Mucosa of rectum (tissue), 2 donors: ENCODE data around the gene RCSD1.

Experiments
- H3K27ac ChIP-seq, 2 donors: one replicate each; pipeline ENCODE4 v1.7.0; 2013; ENCODE audit warnings: inconsistent platforms in 2 of 2, low read depth in 2 of 2, low read length in 2 of 2
- H3K27me3 ChIP-seq, 2 donors: one replicate each; pipeline ENCODE4 v1.7.0; 2013; ENCODE audit warnings: low read length in 2 of 2; ENCODE audit not compliant: control insufficient read depth in 2 of 2, insufficient read depth in 2 of 2
- H3K36me3 ChIP-seq, 2 donors: one replicate each; pipeline ENCODE4 v1.7.0; 2013; ENCODE audit warnings: low read length in 2 of 2; ENCODE audit not compliant: control insufficient read depth in 2 of 2, insufficient read depth in 2 of 2
- H3K4me1 ChIP-seq, 2 donors: one replicate each; pipeline ENCODE4 v1.7.0; 2013; ENCODE audit warnings: low read length in 2 of 2, mild to moderate bottlenecking in 1 of 2; ENCODE audit not compliant: control insufficient read depth in 2 of 2, insufficient read depth in 2 of 2
- H3K4me3 ChIP-seq, 2 donors: one replicate each; pipeline ENCODE4 v1.7.0; 2013; ENCODE audit warnings: low read length in 2 of 2
- H3K9ac ChIP-seq, 2 donors: one replicate each; pipeline ENCODE4 v1.7.0; 2013; ENCODE audit warnings: low read length in 2 of 2, low read depth in 1 of 2, mild to moderate bottlenecking in 1 of 2
- H3K9me3 ChIP-seq, 2 donors: one replicate each; pipeline ENCODE4 v1.7.0; 2013; ENCODE audit warnings: low read length in 2 of 2; ENCODE audit not compliant: control insufficient read depth in 2 of 2
- donor health status: healthy.
- donor health status: Normal muscosa, but diverticular disease.

RCSD1 gene

GRCh38 chr1:167747988-167748387 lies 118.0 kb downstream of the RCSD1 start:
- no peak overlapping the region for H3K4me3 ChIP-seq
- H3K9ac ChIP-seq: no peak overlapping the region
- H3K9me3 ChIP-seq: no peaks in the 10 kb centered on the region
- peaks cover 8 to 10% of the 10 kb centered on the region in 2 donors for H3K4me1 ChIP-seq
- H3K27me3 ChIP-seq: no peaks in the 10 kb centered on the region
- H3K27ac ChIP-seq: no peak overlapping the region
- H3K36me3 ChIP-seq: no peaks in the 10 kb centered on the region

GRCh38 chr1:167748906-167749305 lies 118.9 kb downstream of the RCSD1 start:
- Histone ChIP-seq H3K9me3 (no peaks in the 10 kb centered on the region), H3K27me3 (no peaks in the 10 kb centered on the region), H3K36me3 (no peaks in the 10 kb centered on the region), H3K27ac (no peak overlapping the region), H3K4me3 (no peak overlapping the region), H3K9ac (no peak overlapping the region), H3K4me1 (peaks cover 14 to 20% of the 10 kb centered on the region in 2 donors)

GRCh38 chr1:167749741-167750140 lies 119.7 kb downstream of the RCSD1 start:
- Histone ChIP-seq H3K9ac (no peak overlapping the region), H3K27ac (no peak overlapping the region), H3K9me3 (no peaks in the 10 kb centered on the region), H3K4me3 (no peak overlapping the region), H3K27me3 (no peaks in the 10 kb centered on the region), H3K36me3 (no peaks in the 10 kb centered on the region), H3K4me1 (peaks cover 15 to 27% of the 10 kb centered on the region in 2 donors)

GRCh38 chr1:167750641-167751040 lies 120.6 kb downstream of the RCSD1 start:
- Histone ChIP-seq H3K27me3 (no peaks in the 10 kb centered on the region), H3K4me1 (peaks cover 20 to 28% of the 10 kb centered on the region in 2 donors)

GRCh38 chr1:167751676-167752075 lies 121.6 kb downstream of the RCSD1 start:
- no peak overlapping the region for H3K4me3 ChIP-seq
- H3K4me1 ChIP-seq: peaks cover 23 to 30% of the 10 kb centered on the region in 2 donors
- no peaks in the 10 kb centered on the region for H3K9me3 ChIP-seq
- peak overlapping the region in 1 of 2 donors; percentile 1 for H3K27ac ChIP-seq
- H3K27me3 ChIP-seq: no peaks in the 10 kb centered on the region
- H3K9ac ChIP-seq: no peak overlapping the region
- H3K36me3 ChIP-seq: no peaks in the 10 kb centered on the region

More at GRCh38 chr1:167750641-167751040, 120.6 kb downstream of the RCSD1 start:
- Histone ChIP-seq H3K36me3 (no peaks in the 10 kb centered on the region), H3K9ac (no peak overlapping the region), H3K9me3 (no peaks in the 10 kb centered on the region), H3K4me3 (no peak overlapping the region), H3K27ac (no peak overlapping the region)

GRCh38 chr1:167752219-167752985 lies 122.4 kb downstream of the RCSD1 start:
- Histone ChIP-seq H3K9ac (peak overlapping the region in 1 of 2 donors; percentile 69), H3K4me1 (peaks cover 31 to 38% of the 10 kb centered on the region in 2 donors), H3K27me3 (no peaks in the 10 kb centered on the region), H3K9me3 (no peaks in the 10 kb centered on the region), H3K4me3 (peak overlapping the region; percentile 37 to 54), H3K36me3 (no peaks in the 10 kb centered on the region), H3K27ac (peak overlapping the region; percentile 79 to 90)

- Histone ChIP-seq H3K27me3 (no peaks in the 10 kb centered on the region), H3K27ac (no peak overlapping the region), H3K36me3 (no peaks in the 10 kb centered on the region), H3K9me3 (no peaks in the 10 kb centered on the region), H3K4me1 (peaks cover 33 to 47% of the 10 kb centered on the region in 2 donors), H3K9ac (no peak overlapping the region), H3K4me3 (no peak overlapping the region)
Observed at GRCh38 chr1:167755654-167756053, 125.6 kb downstream of the RCSD1 start.
